Right ventricle myocardium superior (tissue), 1 donor: ENCODE data around the gene TUBE1. TPM values are rescaled to one million over a fixed set of nuclear protein-coding genes. Genes with fewer than 3 reads are reported as not detected.
A peak's percentile ranks its signal among the peaks of the same experiment; 100 is the strongest.
"Not testable (repeated sequence)": the region's sequence is repeated elsewhere in the genome, so short reads cannot be mapped to it uniquely, and the experiment has no call there.

Source experiments
- ATAC-seq: fragments of 200-7000 bp; cut with Tn5 transposase; one replicate; pipeline ENCODE4 v1.9.1; 2020; ENCODE audit warnings: mild to moderate bottlenecking; ENCODE audit not compliant: poor library complexity
- DNase-seq: peaks from one replicate; pipeline ENCODE4 v3.0.0-alpha.2; 2020
- intact Hi-C: fragments of 100-400 bp; cut with DNase I; formaldehyde crosslinking; loops from one replicate; pipeline ENCODE4 v1.11.2; 2022
- long read RNA-seq: library from polyadenylated mRNA; unstranded; transcript quantifications from one replicate; pipeline ENCODE4 v2.0.0, GENCODE V29; 2021
- total RNA-seq: library from RNA; stranded (reverse); fragmentation: NEBNext Ultra II Directional; extraction: Animal tissue kit (Norgen Biotek cat#: 25700); gene quantifications from one replicate; pipeline ENCODE4 v1.2.1, GENCODE V29; 2021
- donor health status: DM: no; HTN: yes; CAD: no; lungs with severe emphysema.

The TUBE1 gene, protein sequence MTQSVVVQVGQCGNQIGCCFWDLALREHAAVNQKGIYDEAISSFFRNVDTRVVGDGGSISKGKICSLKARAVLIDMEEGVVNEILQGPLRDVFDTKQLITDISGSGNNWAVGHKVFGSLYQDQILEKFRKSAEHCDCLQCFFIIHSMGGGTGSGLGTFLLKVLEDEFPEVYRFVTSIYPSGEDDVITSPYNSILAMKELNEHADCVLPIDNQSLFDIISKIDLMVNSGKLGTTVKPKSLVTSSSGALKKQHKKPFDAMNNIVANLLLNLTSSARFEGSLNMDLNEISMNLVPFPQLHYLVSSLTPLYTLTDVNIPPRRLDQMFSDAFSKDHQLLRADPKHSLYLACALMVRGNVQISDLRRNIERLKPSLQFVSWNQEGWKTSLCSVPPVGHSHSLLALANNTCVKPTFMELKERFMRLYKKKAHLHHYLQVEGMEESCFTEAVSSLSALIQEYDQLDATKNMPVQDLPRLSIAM
- 27.1 TPM for total RNA-seq
- long read RNA-seq, transcript TUBE1-202 (12 exons, 2,142 nt) = major isoform, 40 of 47 reads
- long read RNA-seq, partial matches to known transcripts = 2 of 47 reads
- long read RNA-seq, other reads (novel, unspliced or antisense) = 3 of 47 reads

DNA sequence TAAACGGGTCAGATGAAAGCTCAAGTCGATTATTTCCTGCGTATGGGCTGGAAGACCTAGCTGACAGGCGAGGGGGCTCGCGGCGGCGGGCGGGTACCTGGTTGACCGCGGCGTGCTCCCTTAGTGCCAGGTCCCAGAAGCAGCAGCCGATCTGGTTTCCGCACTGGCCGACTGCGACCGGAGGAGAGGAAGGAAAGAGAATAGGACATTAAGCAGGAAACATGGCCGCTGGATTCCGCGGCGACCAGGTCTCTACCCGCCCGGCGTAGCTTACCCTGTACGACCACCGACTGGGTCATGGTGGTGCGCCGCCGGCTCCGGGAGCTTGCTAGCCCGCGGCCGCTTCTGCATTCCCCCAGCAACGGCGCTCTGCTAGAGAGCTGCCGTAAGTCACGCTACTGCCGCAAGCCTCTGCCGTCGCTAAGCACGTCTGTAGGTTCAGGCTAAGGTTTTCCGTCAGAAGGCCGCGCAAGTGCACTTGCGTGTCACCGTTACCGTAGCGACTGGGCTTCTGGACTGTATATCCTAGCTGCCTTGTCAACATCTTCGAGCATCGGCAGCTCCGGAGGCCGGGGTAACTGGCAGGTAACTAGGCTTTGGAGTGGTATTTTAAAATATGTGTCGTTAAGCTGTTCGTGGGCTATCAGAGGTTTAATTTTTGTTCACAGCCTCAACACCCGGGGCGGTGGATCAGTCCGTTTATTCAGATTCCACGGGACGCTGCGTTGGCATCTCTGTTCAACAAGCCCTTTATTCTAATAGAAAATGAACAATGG lies at the start of gene TUBE1, which contains the start of gene FAM229B:
Gene TUBE1, minus strand, starts transcription at position 347 of the 776 bp plus-strand sequence. Its CDS starts 48 bp downstream, at position 299.
Gene FAM229B, plus strand, starts transcription at position 456 of the 776 bp plus-strand sequence. CDS start 11,693 bp downstream, outside the sequence.
- intact Hi-C loops = no loop called here
- DNase-seq (peak; percentile 94), ATAC-seq (peak; percentile 93)

DNA sequence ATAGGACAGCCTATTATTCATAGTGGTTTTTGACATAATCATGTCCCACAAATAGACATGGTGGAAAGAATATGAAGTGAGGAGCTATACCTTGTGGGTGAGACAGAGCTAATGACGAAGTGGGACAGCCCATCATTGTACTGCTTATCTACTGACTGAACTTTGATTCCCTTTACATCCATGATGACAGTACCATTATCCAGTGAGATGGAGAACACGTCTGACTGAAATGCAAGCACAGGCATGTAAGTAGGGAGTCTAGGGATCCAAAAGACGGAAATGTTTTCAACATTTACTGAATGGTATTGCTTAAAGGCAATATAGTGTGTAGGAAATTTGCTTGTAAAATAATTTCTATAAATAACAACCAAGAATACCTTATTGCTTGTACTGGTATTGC lies 43.6 kb upstream of the TUBE1 start:
- DNase-seq = no peak
- intact Hi-C loops = loop anchor here (10.0 kb wide), 1 partner anchor 56 kb away; no protein-coding TSS in a partner anchor

DNA sequence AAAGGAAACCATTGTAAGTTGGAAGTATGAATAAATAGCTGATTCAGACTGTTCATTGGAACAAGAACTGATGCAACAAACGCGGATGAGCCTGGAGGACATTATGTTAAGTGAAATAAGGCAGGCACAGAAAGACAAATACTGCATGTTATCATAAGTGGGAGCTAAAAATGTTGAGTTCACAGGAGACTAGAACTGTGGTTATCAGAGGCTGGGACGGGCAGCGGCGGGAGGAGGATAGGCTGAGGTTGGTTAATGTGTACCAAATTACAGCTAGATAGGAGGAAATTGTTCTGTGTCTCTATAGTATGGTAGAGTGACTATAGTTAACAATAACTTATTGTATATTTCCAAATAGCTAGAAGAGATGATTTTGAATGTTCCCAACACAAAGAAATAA lies 40.9 kb upstream of the TUBE1 start:
- ATAC-seq (no peak), DNase-seq (no peak)

More for the DNA sequence above, 43.6 kb upstream of the TUBE1 start:
- ATAC-seq = no peak

DNA sequence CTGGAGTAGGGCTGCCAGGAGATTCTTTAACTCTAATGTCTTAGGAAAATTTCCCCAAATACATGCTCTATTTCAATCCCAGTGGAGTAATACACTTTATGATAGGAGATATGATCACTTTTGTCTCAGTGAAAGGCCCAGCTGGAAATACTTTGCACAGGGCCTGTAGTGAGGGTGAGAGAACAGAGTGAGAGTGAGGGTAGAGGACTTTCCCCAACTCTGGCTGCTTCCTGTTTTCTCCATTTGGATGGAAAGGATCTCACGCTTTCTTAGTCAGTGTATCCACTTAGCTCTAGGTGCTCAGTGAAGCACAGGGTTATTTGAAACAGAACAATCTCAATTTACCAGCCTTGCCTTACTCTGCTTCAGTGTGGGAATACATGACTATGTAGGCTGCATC lies 36.7 kb upstream of the TUBE1 start:
- intact Hi-C loops = no loop called here
- ATAC-seq (no peak), DNase-seq (no peak)

More for the DNA sequence above, 40.9 kb upstream of the TUBE1 start:
- intact Hi-C loops = no loop called here

DNA sequence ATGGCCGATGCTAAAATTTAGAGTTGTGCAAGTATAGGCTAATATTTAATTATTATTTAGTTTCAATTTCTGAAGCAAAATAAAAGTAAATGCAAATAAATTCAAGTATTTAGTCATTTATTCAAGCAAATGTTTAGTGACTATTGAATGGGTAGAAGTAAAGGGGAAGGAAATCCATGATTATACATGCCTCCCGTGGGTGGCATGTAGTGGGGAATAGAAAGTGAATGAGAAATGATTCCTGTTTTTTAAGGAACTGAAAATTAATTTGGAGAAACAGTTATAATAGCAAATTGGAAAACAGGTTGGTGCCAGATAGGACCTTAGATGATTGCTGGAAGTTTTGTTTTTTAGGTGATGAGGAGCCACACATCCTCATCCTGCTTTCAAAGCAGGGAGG lies 35.5 kb upstream of the TUBE1 start:
- no peak for DNase-seq
- intact Hi-C loops = no loop called here
- no peak for ATAC-seq

DNA sequence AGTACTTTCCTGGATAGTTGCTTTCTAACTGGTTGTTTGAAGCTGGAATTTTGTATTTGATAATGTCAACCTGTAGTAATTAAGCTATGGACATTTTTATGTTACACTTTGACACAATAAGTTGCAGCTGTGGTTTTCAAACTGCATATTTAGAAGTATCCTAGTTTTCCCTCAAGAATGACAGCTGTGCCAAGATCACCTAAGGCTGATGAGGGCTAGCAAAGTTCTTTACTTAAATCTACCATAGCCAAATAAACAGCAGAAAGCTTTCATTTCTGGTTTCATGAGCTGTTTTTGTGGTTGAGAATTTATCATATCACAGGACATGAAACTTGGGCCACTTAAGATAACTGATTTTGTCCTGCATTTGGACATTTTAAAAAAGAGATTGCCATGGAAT lies 30.8 kb upstream of the TUBE1 start:
- intact Hi-C loops = no loop called here
- no peak for ATAC-seq

DNA sequence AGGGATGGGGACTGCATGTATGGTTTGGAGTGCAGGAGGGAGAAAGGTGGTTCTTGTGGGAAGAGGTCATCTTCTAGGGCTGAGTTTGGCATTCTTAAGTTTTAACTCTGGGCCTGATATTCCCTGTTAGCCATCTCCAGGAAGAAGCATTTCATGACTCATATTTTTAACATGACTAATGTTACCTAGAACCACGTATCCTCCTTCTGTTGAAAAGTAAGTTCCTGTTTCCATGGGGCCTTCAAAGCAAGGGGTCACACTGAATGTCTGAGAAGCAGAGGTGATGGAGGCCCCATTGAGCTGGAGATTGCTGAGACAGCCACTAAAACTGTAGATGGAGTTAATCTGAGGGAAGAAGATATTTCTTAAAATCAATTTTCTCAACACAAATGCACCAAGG lies 30.3 kb upstream of the TUBE1 start:
- intact Hi-C loops = no loop called here

More for the DNA sequence above, 30.8 kb upstream of the TUBE1 start:
- DNase-seq = no peak

DNA sequence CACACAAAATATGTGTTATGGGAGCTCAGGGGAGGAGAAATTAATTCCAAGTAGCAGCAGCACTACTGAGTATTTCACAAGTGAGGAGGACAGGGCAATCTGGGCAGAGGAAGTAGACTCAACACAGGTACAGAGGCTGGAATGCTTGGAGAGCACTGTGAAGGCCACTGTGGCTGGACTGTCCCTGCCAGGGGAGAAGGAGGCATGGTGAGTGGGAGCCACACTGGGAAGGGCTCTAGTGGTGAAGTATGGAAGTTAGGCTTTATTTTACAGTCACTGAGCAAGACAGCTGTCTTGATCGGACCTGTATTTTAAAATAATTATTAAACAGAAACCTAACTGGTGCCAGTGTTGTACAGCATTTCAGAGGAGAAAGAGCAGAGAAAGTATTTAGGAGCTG lies 28.9 kb upstream of the TUBE1 start:
- ATAC-seq = no peak
- intact Hi-C loops = no loop called here
- no peak for DNase-seq

More for the DNA sequence above, 30.3 kb upstream of the TUBE1 start:
- DNase-seq (no peak), ATAC-seq (no peak)

DNA sequence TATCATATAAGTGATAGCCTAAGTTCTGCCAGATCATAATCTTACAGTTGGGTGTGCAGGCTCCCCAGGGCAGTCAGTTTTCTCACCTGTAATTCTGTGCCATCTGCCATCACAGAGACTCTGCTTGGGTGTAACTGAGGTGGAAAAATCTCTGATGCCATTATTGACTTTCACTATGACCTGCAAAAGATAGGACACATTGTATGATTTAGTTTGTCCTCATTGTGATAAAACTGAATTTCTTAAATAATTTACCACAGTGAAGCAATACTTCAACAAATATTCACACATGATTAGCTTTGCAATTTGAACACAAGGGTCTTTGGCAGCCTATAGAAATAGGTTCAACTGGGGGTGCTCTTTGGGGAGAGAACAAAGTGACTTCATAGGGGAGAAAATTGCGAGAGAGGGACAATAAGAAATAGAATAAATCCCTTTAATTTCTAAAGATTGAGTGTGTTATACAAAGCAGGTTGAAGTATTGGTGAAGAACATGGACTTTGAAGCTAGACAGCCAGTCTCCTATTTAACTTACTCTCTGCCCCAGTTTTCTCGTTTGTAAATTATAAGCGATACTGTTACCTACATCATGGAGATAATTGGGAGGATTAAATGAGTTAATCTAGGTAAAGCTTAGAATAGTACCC lies 27.4 kb upstream of the TUBE1 start:
- intact Hi-C loops = no loop called here
- no peak for DNase-seq

DNA sequence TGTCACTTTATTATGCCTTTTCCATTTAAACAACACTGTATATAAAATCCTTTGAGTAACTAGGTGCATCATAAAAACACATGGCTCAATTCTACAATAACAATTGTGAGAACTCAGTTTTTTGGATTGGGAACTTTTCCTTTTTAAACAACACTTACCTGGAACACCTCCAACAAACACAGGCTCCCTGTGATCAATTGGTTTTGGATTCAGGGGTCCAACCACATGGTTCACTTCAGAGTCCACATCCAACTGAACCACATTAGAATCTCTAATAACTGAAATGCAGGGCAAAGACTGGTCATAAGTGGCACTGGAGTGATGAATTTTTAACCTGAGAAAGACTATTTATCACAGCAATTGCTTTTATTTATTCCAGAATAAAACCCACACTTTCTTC lies 26.6 kb upstream of the TUBE1 start:
- ATAC-seq = no peak
- intact Hi-C loops = no loop called here

More for the DNA sequence above, 27.4 kb upstream of the TUBE1 start:
- ATAC-seq = no peak

DNA sequence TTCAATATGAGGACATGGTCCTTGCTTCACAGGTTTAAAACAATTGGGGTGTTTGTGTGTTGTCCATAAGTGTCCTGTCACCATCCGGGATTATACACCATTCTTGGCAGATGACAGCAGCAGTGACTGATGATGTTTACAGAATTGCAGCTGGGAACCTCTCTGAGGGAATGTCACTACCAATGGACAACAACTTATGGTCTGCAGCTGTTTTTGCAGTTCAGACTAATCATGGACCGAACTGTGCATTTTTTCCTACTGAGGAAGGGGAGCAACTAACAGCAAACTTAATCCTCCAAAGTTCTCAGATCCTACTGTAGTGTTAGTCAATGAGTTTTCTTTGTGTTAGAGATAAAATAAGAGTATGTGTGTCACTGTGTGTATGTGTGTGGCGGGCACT lies 26.1 kb upstream of the TUBE1 start:
- DNase-seq (no peak), ATAC-seq (peak; percentile 55)
- intact Hi-C loops = no loop called here

More for the DNA sequence above, 26.6 kb upstream of the TUBE1 start:
- DNase-seq = no peak

DNA sequence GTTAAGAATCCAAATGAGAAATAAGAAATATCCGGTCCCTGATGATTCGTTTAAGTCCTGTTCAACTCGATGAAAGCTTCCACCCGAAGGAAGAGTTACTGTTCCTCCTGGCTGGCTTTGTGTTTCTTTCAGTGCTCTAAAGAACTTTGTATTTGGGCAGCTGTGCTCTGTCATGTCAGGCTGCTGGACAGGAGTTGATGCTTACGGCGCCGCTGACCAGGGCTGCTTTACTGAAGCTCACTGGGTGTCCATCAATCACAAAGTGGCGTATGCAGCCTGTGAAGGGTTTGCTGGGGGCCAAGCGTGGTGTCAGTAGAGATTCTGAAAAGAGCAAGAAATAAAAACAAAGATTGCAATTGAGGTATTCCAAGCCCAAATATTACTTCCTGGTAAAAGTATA lies 22.0 kb upstream of the TUBE1 start:
- ATAC-seq = no peak
- no peak for DNase-seq
- intact Hi-C loops = no loop called here

DNA sequence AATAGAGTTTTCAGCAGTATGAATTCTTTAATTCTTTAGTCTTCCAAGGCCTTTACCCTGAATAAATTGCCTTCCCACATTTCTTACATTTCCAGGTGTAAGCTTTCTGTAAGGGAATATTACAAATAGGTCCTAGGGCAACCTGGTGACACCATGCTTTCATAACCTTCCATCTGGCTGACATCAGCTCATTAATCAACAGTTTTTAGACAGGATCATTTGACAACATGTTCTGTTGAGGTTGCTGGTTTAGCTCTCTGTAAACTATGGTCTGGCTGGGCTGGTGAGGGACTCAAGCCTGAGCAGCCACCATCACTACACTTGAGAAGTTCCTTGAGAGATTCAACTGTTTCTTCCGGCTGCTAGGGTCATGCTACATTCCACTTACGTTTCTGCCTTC lies 19.3 kb upstream of the TUBE1 start:
- no peak for DNase-seq
- ATAC-seq = no peak
- intact Hi-C loops = no loop called here

DNA sequence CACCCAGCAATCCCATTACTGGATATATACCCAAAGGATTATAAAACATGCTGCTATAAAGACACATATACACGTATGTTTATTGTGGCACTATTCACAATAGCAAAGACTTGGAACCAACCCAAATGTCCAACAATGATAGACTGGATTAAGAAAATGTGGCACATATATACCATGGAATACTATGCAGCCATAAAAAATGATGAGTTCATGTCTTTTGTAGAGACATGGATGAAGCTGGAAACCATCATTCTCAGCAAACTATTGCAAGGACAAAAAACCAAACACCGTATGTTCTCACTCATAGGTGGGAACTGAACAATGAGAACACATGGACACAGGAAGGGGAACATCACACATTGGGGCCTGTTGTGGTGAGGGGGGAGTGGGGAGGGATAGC lies 18.7 kb upstream of the TUBE1 start:
- ATAC-seq, DNase-seq, intact Hi-C loops: not testable (repeated sequence)

DNA sequence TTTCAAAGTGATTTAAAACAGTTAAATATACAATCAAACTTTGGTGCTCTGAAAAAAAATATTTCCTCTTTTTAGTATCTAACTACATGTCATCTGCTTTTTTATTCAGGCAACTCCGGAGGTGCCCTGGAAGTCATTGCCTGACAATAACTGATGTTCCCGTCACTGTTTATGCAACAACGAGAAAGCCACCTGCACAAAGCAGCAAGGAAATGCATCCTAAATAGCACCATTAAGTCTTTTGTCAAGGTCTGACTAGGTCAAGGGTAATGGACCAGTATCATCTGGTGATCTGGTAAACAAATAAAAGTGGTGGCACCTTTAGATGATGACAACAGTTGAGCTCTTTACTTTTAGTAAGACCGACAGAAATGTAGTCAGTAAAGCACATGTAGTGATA lies 13.3 kb upstream of the TUBE1 start:
- intact Hi-C loops = no loop called here
- ATAC-seq (no peak), DNase-seq (no peak)

DNA sequence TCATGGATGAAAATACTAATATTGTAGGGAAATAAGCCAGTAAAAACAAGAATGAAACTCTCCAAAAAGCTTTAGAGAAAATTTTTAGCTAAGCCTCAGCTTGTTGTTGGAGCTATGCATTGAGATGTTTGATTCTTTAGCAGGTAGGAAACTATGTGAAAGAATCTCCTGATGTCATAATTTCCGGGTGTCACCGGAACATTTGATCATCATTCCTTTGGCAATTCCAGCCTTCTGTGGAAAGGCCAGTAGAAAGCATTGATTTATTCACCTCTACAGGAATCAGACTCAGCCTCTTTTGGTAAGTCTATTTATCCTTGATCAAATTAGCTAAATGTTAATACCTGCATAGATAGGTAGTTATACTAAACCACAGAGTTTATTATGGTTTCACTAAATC lies 9.6 kb upstream of the TUBE1 start:
- DNase-seq = no peak
- intact Hi-C loops = no loop called here
- ATAC-seq = no peak

DNA sequence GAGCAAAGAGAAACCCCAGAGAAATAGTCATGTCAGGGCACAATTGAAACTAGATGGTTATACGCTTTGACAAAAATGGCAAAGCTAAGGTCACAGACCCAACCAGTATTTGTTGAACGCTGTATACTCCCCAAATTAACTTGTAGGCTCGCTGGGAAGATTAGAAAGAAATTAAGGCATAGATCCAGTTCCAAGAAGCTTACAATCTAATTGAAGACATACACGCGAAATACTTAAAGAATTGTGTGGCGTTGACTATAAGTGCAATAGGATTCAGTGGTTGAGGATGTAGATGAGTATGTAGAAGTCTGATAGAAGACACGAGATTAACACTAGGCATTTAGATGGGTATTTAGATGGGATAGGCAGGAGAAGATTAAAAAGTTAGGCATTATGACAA lies 634 bp upstream of the TUBE1 start:
- ATAC-seq = no peak
- intact Hi-C loops = no loop called here

DNA sequence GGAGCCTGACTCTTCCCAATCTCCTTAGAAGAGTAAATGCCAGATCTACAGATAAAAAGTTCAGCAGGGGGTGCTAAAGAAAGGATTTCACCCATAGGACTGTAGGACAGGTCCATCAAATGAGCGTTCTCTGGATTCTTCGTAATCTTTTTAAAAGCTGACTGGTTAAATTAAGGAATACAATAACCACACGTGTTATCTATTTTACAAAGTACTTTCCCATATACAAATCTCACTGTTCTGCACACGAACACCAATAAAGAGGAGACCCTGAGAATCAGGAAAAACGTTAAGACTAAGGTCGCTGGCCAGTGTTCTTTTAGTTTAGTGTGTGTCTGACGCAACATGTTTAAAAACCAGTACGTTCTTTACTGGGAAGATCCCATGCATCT lies 542 bp downstream of the TUBE1 start:
- ATAC-seq = peak; percentile 22
- intact Hi-C loops = no loop called here

More for the DNA sequence above, 634 bp upstream of the TUBE1 start:
- DNase-seq = no peak

More for the DNA sequence above, 542 bp downstream of the TUBE1 start:
- no peak for DNase-seq
